ENCODE results near the gene RBM24.

The RBM24 gene

GRCh38 chr6:17281100-17281496, at the start of gene RBM24:
Gene RBM24 (plus strand): TSS chr6:17281361. CDS start chr6:17281582, 221 bp downstream.
- H3K79me2 ChIP-seq (ENCODE audit: low read length) = no peaks in the 10 kb centered on the region
- H3K27me3 ChIP-seq (replicated peaks; ENCODE audit: insufficient read depth, low read length) = no peaks in the 10 kb centered on the region
- no peak within 1 kb of the TSS for H3K27ac ChIP-seq (ENCODE audit: low read length)
- H3K4me3 ChIP-seq (ENCODE audit: low read length) = peak within 1 kb of the TSS; percentile 67
- peak; percentile 45 for DNase-seq
- H3K9me3 ChIP-seq (replicated peaks; ENCODE audit: insufficient read depth, low read length) = no peaks in the 10 kb centered on the region
- H2AFZ ChIP-seq (ENCODE audit: low read length) = peak within 1 kb of the TSS; percentile 88
- no peak for TF ChIP-seq EZH2 (optimal IDR thresholded peaks at IDR 0.05; ENCODE audit: low read depth, low read length)
- 0 out of 2 replicates have a peak, but pooled peaks have one; percentile 10 for TF ChIP-seq CTCF (IDR thresholded peaks at IDR 0.05; ENCODE audit: low read length)
- TF ChIP-seq EZH2phosphoT487 (IDR thresholded peaks at IDR 0.05; ENCODE audit: low read length) = no peak
- H3K9me2 ChIP-seq (replicated peaks; ENCODE audit: insufficient read depth, low read length) = no peaks in the 10 kb centered on the region
- H4K20me1 ChIP-seq (ENCODE audit: insufficient read depth, low read length) = no peaks in the 10 kb centered on the region
- H3F3A ChIP-seq (ENCODE audit: insufficient read depth, low read length) = no peaks in the 10 kb centered on the region
- H3K9ac ChIP-seq (ENCODE audit: low read length) = peak within 1 kb of the TSS; percentile 8; the same call in 1 of the 2 replicates
- no peaks in the 10 kb centered on the region for H3K36me3 ChIP-seq (replicated peaks; ENCODE audit: insufficient read depth, low read length)
- H3K4me1 ChIP-seq (ENCODE audit: low read length) = no peaks in the 10 kb centered on the region
- peak within 1 kb of the TSS; percentile 93 for H3K4me2 ChIP-seq (ENCODE audit: low read depth, low read length)

- no peaks in the 10 kb centered on the region for H3F3A ChIP-seq (ENCODE audit: insufficient read depth, low read length)
- TF ChIP-seq EZH2 (optimal IDR thresholded peaks at IDR 0.05; ENCODE audit: low read depth, low read length) (no peak), CTCF (IDR thresholded peaks at IDR 0.05; ENCODE audit: low read length) (no peak), EZH2phosphoT487 (IDR thresholded peaks at IDR 0.05; ENCODE audit: low read length) (no peak)
- H3K36me3 ChIP-seq (replicated peaks; ENCODE audit: insufficient read depth, low read length) = no peaks in the 10 kb centered on the region
- no peak overlapping the region for H3K27ac ChIP-seq (ENCODE audit: low read length)
- no peaks in the 10 kb centered on the region for H3K27me3 ChIP-seq (replicated peaks; ENCODE audit: insufficient read depth, low read length)
- no peaks in the 10 kb centered on the region for H3K9me3 ChIP-seq (replicated peaks; ENCODE audit: insufficient read depth, low read length)
- no peak overlapping the region for H3K9ac ChIP-seq (ENCODE audit: low read length)
- H3K9me2 ChIP-seq (replicated peaks; ENCODE audit: insufficient read depth, low read length) = no peaks in the 10 kb centered on the region
- H4K20me1 ChIP-seq (ENCODE audit: insufficient read depth, low read length) = no peaks in the 10 kb centered on the region
- DNase-seq = no peak
- H3K4me1 ChIP-seq (ENCODE audit: low read length) = no peaks in the 10 kb centered on the region
- H3K4me2 ChIP-seq (ENCODE audit: low read depth, low read length) = no peak overlapping the region
- no peak overlapping the region for H2AFZ ChIP-seq (ENCODE audit: low read length)
- H3K4me3 ChIP-seq (ENCODE audit: low read length) = no peak overlapping the region
- H3K79me2 ChIP-seq (ENCODE audit: low read length) = no peaks in the 10 kb centered on the region
Observed at GRCh38 chr6:17233531-17233930, 47.6 kb upstream of the RBM24 start.

GRCh38 chr6:17237246-17237645, 43.9 kb upstream of the RBM24 start:
- Histone ChIP-seq H3F3A (ENCODE audit: insufficient read depth, low read length) (no peaks in the 10 kb centered on the region), H3K4me1 (ENCODE audit: low read length) (no peaks in the 10 kb centered on the region), H3K4me2 (ENCODE audit: low read depth, low read length) (no peak overlapping the region), H3K79me2 (ENCODE audit: low read length) (no peaks in the 10 kb centered on the region), H4K20me1 (ENCODE audit: insufficient read depth, low read length) (no peaks in the 10 kb centered on the region), H3K27me3 (replicated peaks; ENCODE audit: insufficient read depth, low read length) (no peaks in the 10 kb centered on the region), H3K27ac (ENCODE audit: low read length) (no peak overlapping the region), H3K9ac (ENCODE audit: low read length) (no peak overlapping the region), H3K4me3 (ENCODE audit: low read length) (no peak overlapping the region), H3K9me2 (replicated peaks; ENCODE audit: insufficient read depth, low read length) (no peaks in the 10 kb centered on the region), H3K9me3 (replicated peaks; ENCODE audit: insufficient read depth, low read length) (no peaks in the 10 kb centered on the region), H3K36me3 (replicated peaks; ENCODE audit: insufficient read depth, low read length) (no peaks in the 10 kb centered on the region), H2AFZ (ENCODE audit: low read length) (no peak overlapping the region)
- no peak for TF ChIP-seq EZH2phosphoT487 (IDR thresholded peaks at IDR 0.05; ENCODE audit: low read length)
- TF ChIP-seq EZH2 (optimal IDR thresholded peaks at IDR 0.05; ENCODE audit: low read depth, low read length) = no peak
- no peak for TF ChIP-seq CTCF (IDR thresholded peaks at IDR 0.05; ENCODE audit: low read length)
- DNase-seq = no peak

All from MM.1S (cell line).